ENCODE data around the gene MDN1. TPM values are rescaled to one million over a fixed set of nuclear protein-coding genes. Genes with fewer than 3 reads are reported as not detected.

Gene MDN1
- total and polyA plus RNA-seq, 2 of the 8 experiments (the other 6 are each of a cell fraction or from before 2014, with no cell fraction given) = 53.5 to 179 TPM

DNA sequence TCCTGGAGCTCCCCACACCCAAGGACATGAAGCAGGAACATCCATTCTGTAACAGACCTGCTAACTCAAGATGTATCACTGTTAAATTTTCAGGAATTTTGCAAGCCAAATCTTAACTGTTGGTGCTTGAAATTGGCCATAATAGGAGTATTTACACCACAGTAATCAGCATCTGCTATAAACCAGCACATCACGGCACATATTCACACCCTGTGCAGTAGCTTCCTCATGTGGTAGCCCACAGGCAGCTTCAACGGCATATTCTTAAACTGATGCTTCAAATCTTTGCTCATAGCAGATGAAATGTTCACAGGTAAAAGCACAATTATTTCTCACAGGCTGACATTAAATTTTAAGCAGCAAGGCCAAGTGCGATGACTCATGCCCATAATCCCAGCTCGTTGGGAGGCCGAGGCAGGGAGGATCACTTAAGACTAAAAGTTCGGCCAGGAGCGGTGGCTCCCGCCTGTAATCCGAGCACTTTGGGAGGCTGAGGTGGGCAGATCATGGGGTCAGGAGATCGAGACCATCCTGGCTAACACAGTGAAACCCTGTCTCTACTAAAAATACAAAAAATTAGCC lies 137.5 kb downstream of the MDN1 start:
- Histone ChIP-seq H2AK5ac (ENCODE audit: low read depth, low read length) (no peak overlapping the region), H3K79me1 (ENCODE audit: low read depth, low read length) (no peaks in the 10 kb centered on the region; the same call in 1 of the 2 replicates), H3K27ac (ENCODE audit: low read depth, low read length) (no peak overlapping the region), H2BK12ac (ENCODE audit: low read depth, low read length) (no peak overlapping the region; the same call in 1 of the 2 replicates), H2AFZ (ENCODE audit: low read length) (no peak overlapping the region), H2BK120ac (replicated peaks; ENCODE audit: low read depth, low read length) (no peak overlapping the region), H2BK15ac (ENCODE audit: low read length) (no peak overlapping the region; the same call in 1 of the 2 replicates), H3K36me3 (ENCODE audit: control insufficient read depth in 2 of 4, insufficient read depth in 4 of 4, low read length in 3 of 4) (peaks cover 42 to 93% (median 74%) of the 10 kb centered on the region in 4 experiments), H3K4me2 (ENCODE audit: insufficient read depth in 1 of 2, low read depth in 2 of 2, low read length in 2 of 2) (no peak overlapping the region), H2BK20ac (ENCODE audit: low read length) (no peak overlapping the region), H3K18ac (ENCODE audit: extremely low read depth, low read length) (no peak overlapping the region), H3K79me2 (ENCODE audit: control insufficient read depth in 1 of 2, insufficient read depth in 2 of 2, low read length in 2 of 2) (0 out of 4 replicates have a peak, but pooled peaks cover 0 to 4% of the 10 kb centered on the region in 2 experiments), H3K23me2 (ENCODE audit: low read depth, low read length) (no peaks in the 10 kb centered on the region), H3K14ac (ENCODE audit: insufficient read length) (no peak overlapping the region), H3K27me3 (replicated peaks in 1 of 4; ENCODE audit: control insufficient read depth in 3 of 4, extremely low read depth in 1 of 4, insufficient read depth in 3 of 4, low read length in 3 of 4) (no peaks in the 10 kb centered on the region), H3K23ac (ENCODE audit: insufficient read length) (no peak overlapping the region), H4K91ac (replicated peaks; ENCODE audit: insufficient read length, low read length) (no peak overlapping the region), H4K8ac (ENCODE audit: extremely low read depth, insufficient read depth, low read length) (no peak overlapping the region), H3K9me3 (ENCODE audit: insufficient read depth in 2 of 2, low read depth in 1 of 2, low read length in 1 of 2) (no peaks in the 10 kb centered on the region), H4K20me1 (replicated peaks in 1 of 2; ENCODE audit: control insufficient read depth in 1 of 2, insufficient read depth in 2 of 2, low read length in 2 of 2) (no peaks in the 10 kb centered on the region), H3K56ac (replicated peaks; ENCODE audit: insufficient read length, low read depth, low read length) (no peak overlapping the region), H3K4ac (replicated peaks; ENCODE audit: insufficient read length, low read depth, low read length) (no peak overlapping the region), H3K9ac (replicated peaks in 1 of 4; ENCODE audit: extremely low read depth in 1 of 4, low read depth in 3 of 4, low read length in 3 of 4) (no peak overlapping the region), H3K4me3 (ENCODE audit: extremely low read depth in 1 of 4, insufficient read depth in 2 of 4, low read depth in 3 of 4, low read length in 4 of 4) (no peak overlapping the region), H2BK5ac (ENCODE audit: low read depth, low read length) (peak overlapping the region; percentile 54; the same call in 1 of the 2 replicates), H3K4me1 (replicated peaks in 1 of 4; ENCODE audit: control insufficient read depth in 3 of 4, insufficient read depth in 4 of 4, low read length in 3 of 4) (peaks cover 12 to 26% (median 20%) of the 10 kb centered on the region in 4 experiments; a peak in 6 of 7 replicates), H4K5ac (ENCODE audit: insufficient read length, low read depth, low read length) (no peak overlapping the region)
- TF ChIP-seq POLR2A (IDR thresholded peaks at IDR 0.05; ENCODE audit: control extremely low read depth in 1 of 2, low read depth in 2 of 2, low read length in 2 of 2) (no peak), KDM5A (IDR thresholded peaks at IDR 0.05; ENCODE audit: low read length) (no peak), TAF7 (optimal IDR thresholded peaks at IDR 0.05; ENCODE audit: borderline replicate concordance, low read depth, low read length) (no peak), POLR2AphosphoS5 (IDR thresholded peaks at IDR 0.05; ENCODE audit: low read depth, low read length) (no peak), KDM1A (IDR thresholded peaks at IDR 0.05; ENCODE audit: borderline replicate concordance, low read length) (no peak), KDM4A (IDR thresholded peaks at IDR 0.05; ENCODE audit: low read depth, low read length, severe bottlenecking) (no peak), EZH2 (IDR thresholded peaks at IDR 0.05; ENCODE audit: low read depth, low read length, severe bottlenecking) (no peak), GABPA (IDR thresholded peaks at IDR 0.05; ENCODE audit: borderline replicate concordance, insufficient read depth, low read length) (no peak), BACH1 (IDR thresholded peaks at IDR 0.05; ENCODE audit: low read length) (no peak), SIX5 (IDR thresholded peaks at IDR 0.05; ENCODE audit: low read depth, low read length) (no peak), JUN (IDR thresholded peaks at IDR 0.05; ENCODE audit: low read depth, low read length) (no peak), JUND (IDR thresholded peaks at IDR 0.05; ENCODE audit: low read length) (no peak), ASH2L (IDR thresholded peaks at IDR 0.05; ENCODE audit: low read length) (no peak)
- FAIRE-seq (no peak), DNase-seq (ENCODE audit: low read depth in 1 of 2, low spot score in 2 of 2) (no peak)
- ChIA-PET CTCF (ENCODE audit: partially characterized antibody) (interaction anchor here (0.7 to 1.3 kb wide), 3 partner anchors 22 to 41 kb away, joined by 3 to 5 read pairs (median 3); no protein-coding TSS in a partner anchor), POLR2A (ENCODE audit: partially characterized antibody) (interaction anchor here (1.0 kb wide), 1 partner anchor 10 kb away, joined by 3 read pairs; no protein-coding TSS in a partner anchor)
- 86% methylated on average over 10 of the region's 10 CpGs; no CpG with 5 or more reads in 1 of the 2 experiments for WGBS, 2 experiments (ENCODE audit: extremely low coverage in 1 of 2, insufficient coverage in 1 of 2, insufficient read length in 1 of 2, insufficient replicate concordance in 2 of 2, low coverage in 1 of 2, low lambda C conversion rate in 2 of 2, missing lambda C conversion rate in 1 of 2)
